Mesothelial cell of epicardium (in vitro differentiated cells): Measurements from ENCODE around the gene DNAJC25. TPM values are rescaled to one million over a fixed set of nuclear protein-coding genes. Genes with fewer than 3 reads are reported as not detected.

Experiments used
- DNase-seq, 2 experiments: peaks; one replicate each; pipeline ENCODE4 v3.0.0; 2021; ENCODE audit warnings: low spot score in 2 of 2; ENCODE audit not compliant: unreplicated experiment in 2 of 2
- H3K27ac Mint-ChIP-seq: 2 replicates; pipeline ENCODE4 v1.8.0; 2021; ENCODE audit warnings: mixed read lengths
- H3K27me3 Mint-ChIP-seq: 2 replicates; pipeline ENCODE4 v1.8.0; 2021; ENCODE audit warnings: low read depth, mixed read lengths
- H3K36me3 Mint-ChIP-seq: 2 replicates; pipeline ENCODE4 v1.8.0; 2021; ENCODE audit warnings: mixed read lengths
- H3K4me1 Mint-ChIP-seq: 2 replicates; pipeline ENCODE4 v1.8.0; 2021; ENCODE audit warnings: mixed read lengths
- H3K4me3 Mint-ChIP-seq: 2 replicates; pipeline ENCODE4 v1.8.0; 2021; ENCODE audit warnings: mild to moderate bottlenecking, moderate library complexity, mixed read lengths
- H3K9me3 Mint-ChIP-seq: 2 replicates; pipeline ENCODE4 v1.8.0; 2021; ENCODE audit warnings: mixed read lengths
- CTCF ChIP-seq: fragments of 200-600 bp; sonication (generic); IDR thresholded peaks from one replicate; pipeline ENCODE4 v1.5.0; 2021; ENCODE audit warnings: antibody characterized with exemption; ENCODE audit not compliant: unreplicated experiment
- total RNA-seq: library from RNA; stranded (reverse); gene quantifications from 3 replicates; pipeline ENCODE4 v1.2.1, GENCODE V29; 2021

The DNAJC25 gene
- 9.3 to 10.4 TPM (median 9.9 TPM) in 3 replicates for total RNA-seq

DNA sequence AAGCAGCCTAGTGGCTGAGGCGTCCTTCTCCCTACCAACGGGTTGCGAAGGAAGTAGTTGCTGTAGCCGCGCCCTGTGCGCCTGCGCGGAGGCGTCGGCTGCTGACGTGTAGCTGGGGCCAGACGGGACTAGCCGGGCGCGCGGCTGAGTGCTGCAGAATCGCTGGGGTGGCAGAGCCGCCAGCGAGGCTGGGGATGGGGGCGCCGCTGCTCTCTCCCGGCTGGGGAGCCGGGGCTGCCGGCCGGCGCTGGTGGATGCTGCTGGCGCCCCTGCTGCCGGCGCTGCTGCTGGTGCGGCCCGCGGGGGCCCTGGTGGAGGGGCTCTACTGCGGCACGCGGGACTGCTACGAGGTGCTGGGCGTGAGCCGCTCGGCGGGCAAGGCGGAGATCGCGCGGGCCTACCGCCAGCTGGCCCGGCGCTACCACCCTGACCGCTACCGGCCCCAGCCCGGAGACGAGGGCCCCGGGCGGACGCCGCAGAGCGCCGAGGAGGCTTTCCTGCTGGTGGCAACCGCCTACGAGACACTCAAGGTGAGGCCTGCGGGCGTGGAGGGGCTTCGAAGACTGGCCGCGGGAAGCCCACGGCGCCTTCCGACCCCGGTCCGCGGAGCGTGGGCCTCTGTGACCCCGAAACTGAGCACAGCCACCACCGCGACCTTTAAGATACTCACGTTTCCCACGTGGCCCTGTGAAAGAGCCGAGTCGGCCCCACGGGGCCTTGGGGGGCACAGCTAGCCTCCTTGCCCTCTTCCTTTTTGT, at the start of gene DNAJC25:
Gene DNAJC25 (plus strand): TSS at position 121 of the 758 bp plus-strand sequence. CDS start 74 bp downstream, at position 195.
- TF ChIP-seq CTCF: no peak
- no peaks in the 10 kb centered on the region for H3K27me3 Mint-ChIP-seq
- peak within 1 kb of the TSS; percentile 98 for H3K4me3 Mint-ChIP-seq
- DNase-seq: peak; percentile 94 to 96
- peaks cover 49% of the 10 kb centered on the region for H3K4me1 Mint-ChIP-seq
- no peaks in the 10 kb centered on the region for H3K36me3 Mint-ChIP-seq
- no peaks in the 10 kb centered on the region for H3K9me3 Mint-ChIP-seq
- peak within 1 kb of the TSS; percentile 97 for H3K27ac Mint-ChIP-seq

DNA sequence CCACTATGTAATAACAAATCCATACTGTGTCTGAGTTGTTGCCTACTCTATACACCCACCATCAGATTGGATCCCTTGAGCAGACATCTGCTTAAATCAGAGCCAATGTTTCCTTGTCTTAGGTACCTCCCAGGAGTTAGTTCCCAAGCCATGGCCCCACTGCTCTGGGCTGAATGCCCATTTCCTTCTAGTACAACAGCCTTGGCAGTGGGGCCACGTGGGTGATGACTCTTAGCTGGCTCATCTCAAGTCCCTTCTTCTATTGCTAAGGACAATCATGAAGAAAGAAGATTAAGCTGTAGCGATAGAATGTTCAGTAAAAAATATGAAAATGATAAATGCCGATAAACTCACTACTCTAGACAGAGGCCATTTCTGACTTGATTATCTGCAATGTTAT, 48.2 kb upstream of the DNAJC25 start:
- Mint-ChIP-seq H3K4me3 (no peak overlapping the region), H3K27me3 (no peaks in the 10 kb centered on the region), H3K4me1 (no peaks in the 10 kb centered on the region), H3K27ac (no peak overlapping the region), H3K36me3 (peaks cover 31% of the 10 kb centered on the region), H3K9me3 (no peaks in the 10 kb centered on the region)
- DNase-seq: no peak
- TF ChIP-seq CTCF: no peak

GRCh38 chr9:111586378-111586777, 44.8 kb upstream of the DNAJC25 start:
- TF ChIP-seq CTCF: no peak
- H3K27ac Mint-ChIP-seq: no peak overlapping the region
- H3K36me3 Mint-ChIP-seq: peaks cover 19% of the 10 kb centered on the region
- H3K9me3 Mint-ChIP-seq: no peaks in the 10 kb centered on the region
- H3K27me3 Mint-ChIP-seq: no peaks in the 10 kb centered on the region
- H3K4me3 Mint-ChIP-seq: no peak overlapping the region
- no peaks in the 10 kb centered on the region for H3K4me1 Mint-ChIP-seq
- DNase-seq: no peak

DNA sequence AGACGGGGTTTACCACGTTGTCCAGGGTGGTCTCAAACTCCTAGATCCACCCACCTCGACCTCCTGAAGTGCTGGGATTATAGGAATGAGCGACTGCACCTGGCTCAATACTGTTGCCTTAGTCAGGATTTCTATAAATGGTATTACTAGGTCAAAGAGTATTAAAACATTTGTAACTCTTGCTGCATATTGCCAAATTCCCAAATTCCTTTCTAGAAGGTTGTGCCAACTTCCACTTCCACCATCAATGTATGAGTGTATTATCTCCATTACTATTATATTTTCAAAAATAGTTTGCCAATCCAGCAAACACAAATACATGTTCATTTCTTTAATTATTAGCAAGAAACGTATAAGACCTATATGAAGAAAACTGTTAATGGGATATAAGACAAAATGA, 42.3 kb upstream of the DNAJC25 start:
- H3K27ac Mint-ChIP-seq: no peak overlapping the region
- H3K36me3 Mint-ChIP-seq: peaks cover 24% of the 10 kb centered on the region
- DNase-seq: no peak
- no peaks in the 10 kb centered on the region for H3K9me3 Mint-ChIP-seq
- H3K4me3 Mint-ChIP-seq: no peak overlapping the region
- no peak for TF ChIP-seq CTCF
- no peaks in the 10 kb centered on the region for H3K27me3 Mint-ChIP-seq
- no peaks in the 10 kb centered on the region for H3K4me1 Mint-ChIP-seq

- Mint-ChIP-seq H3K4me1 (peaks cover 13% of the 10 kb centered on the region), H3K9me3 (no peaks in the 10 kb centered on the region), H3K27ac (peak overlapping the region; percentile 85), H3K36me3 (peaks cover 10% of the 10 kb centered on the region), H3K4me3 (peak overlapping the region; percentile 96), H3K27me3 (no peaks in the 10 kb centered on the region)
- TF ChIP-seq CTCF: peak; percentile 63
- DNase-seq: peak; percentile 40 to 72
Measured at GRCh38 chr9:111597852-111598732, 33.0 kb upstream of the DNAJC25 start.
